Stomach (tissue), 9 donors: ENCODE data around the gene RASGRP3. TPM values are rescaled to one million over a fixed set of nuclear protein-coding genes. Genes with fewer than 3 reads are reported as not detected.
"Not testable (repeated sequence)": the region's sequence is repeated elsewhere in the genome, so short reads cannot be mapped to it uniquely, and the experiment has no call there.

Experiments used
- DNase-seq, 2 donors: peaks; one replicate each; pipeline versions ENCODE4 v3.0.0 to v3.0.0-alpha.2; 2013 to 2019
- H3K27ac ChIP-seq, 5 donors: fragments of 200-600 bp in 4 of 5; sonication (generic) in 4 of 5; one replicate each; pipeline ENCODE4 v1.5.1; 2013 to 2019; ENCODE audit warnings: mild to moderate bottlenecking in 1 of 5, moderate library complexity in 1 of 5
- H3K27me3 ChIP-seq, 3 donors: fragments of 200-600 bp; sonication (generic); one replicate each; pipeline ENCODE4 v1.5.1; 2017 to 2019; ENCODE audit warnings: mixed run types in 1 of 3
- H3K36me3 ChIP-seq, 4 donors: fragments of 200-600 bp; sonication (generic); 1 replicate in 3 of 4; 2 replicates in 1 of 4; pipeline ENCODE4 v1.5.1; 2016 to 2019
- H3K4me1 ChIP-seq, 4 donors: fragments of 200-600 bp; sonication (generic); one replicate each; pipeline ENCODE4 v1.5.1; 2016 to 2019
- H3K4me3 ChIP-seq, 4 donors: fragments of 200-600 bp; sonication (generic) in 3 of 4; one replicate each; pipeline ENCODE4 v1.5.1; 2016 to 2019; ENCODE audit warnings: mild to moderate bottlenecking in 1 of 4
- H3K9me3 ChIP-seq, 4 donors: fragments of 200-600 bp; sonication (generic); one replicate each; pipeline ENCODE4 v1.5.1; 2016 to 2019
- CTCF ChIP-seq, 7 experiments: fragments of 450-650 bp in 4 of 7; fragments of 200-600 bp in 3 of 7; sonication (generic) in 3 of 7; IDR thresholded peaks; one replicate each; pipeline ENCODE4 v1.5.1; 2016 to 2019; ENCODE audit warnings: antibody characterized with exemption in 7 of 7, control low read depth in 2 of 7, mild to moderate bottlenecking in 1 of 7
- EP300 ChIP-seq: sonication (generic); formaldehyde crosslinking; IDR thresholded peaks from one replicate; pipeline ENCODE4 v1.6.1; 2017; ENCODE audit warnings: antibody characterized with exemption
- POLR2A ChIP-seq, 4 donors: fragments of 450-650 bp; IDR thresholded peaks; one replicate each; pipeline ENCODE4 v1.6.1; 2016; ENCODE audit warnings: antibody characterized with exemption in 4 of 4, control low read depth in 2 of 4, mild to moderate bottlenecking in 1 of 4, moderate library complexity in 1 of 4
- POLR2AphosphoS5 ChIP-seq, 3 donors: sonication (generic); formaldehyde crosslinking; IDR thresholded peaks; one replicate each; pipeline ENCODE4 v1.6.1; 2016; ENCODE audit warnings: antibody characterized with exemption in 3 of 3
- WGBS, 5 donors: extraction: QIAGEN DNeasy Blood & Tissue Kit in 3 of 5; methylation state at CpG; one replicate each; pipeline versions ENCODE4 v1.1.5 to v1.1.7; 2013 to 2018; 5-methylcytosine and 5-hydroxymethylcytosine counted together
- intact Hi-C: fragments of 100-400 bp; cut with DNase I; formaldehyde crosslinking; loops from one replicate; pipeline ENCODE4 v1.15.1; 2023; ENCODE audit warnings: low total_unique reads
- polyA plus RNA-seq, 3 donors: library from polyadenylated mRNA; stranded (reverse); fragments of 200-250 nt; gene quantifications; one replicate each; pipeline ENCODE4 v1.2.3, GENCODE V29; 2013
- total RNA-seq, 5 donors: library from RNA; depleted of rRNA; stranded (reverse); fragments of >200 nt; gene quantifications; one replicate each; pipeline versions ENCODE4 v1.1.0 to v1.2.3, GENCODE V29; 2014 to 2016
- donor health status: healthy with polysubstance abuse.
- donor health status: Bipolar disorder and iron deficiency.
- donor health status: healthy.

The RASGRP3 gene
- total and polyA plus RNA-seq, 8 donors = 0.29 to 51.3 (median 10.1) TPM

GRCh38 chr2:33459745-33460144, 16.7 kb upstream of the RASGRP3 start:
- no peak for TF ChIP-seq EP300
- TF ChIP-seq POLR2AphosphoS5 (IDR thresholded peaks at IDR 0.05) = no peak
- TF ChIP-seq POLR2A (IDR thresholded peaks at IDR 0.05) = no peak
- no peak for TF ChIP-seq CTCF (IDR thresholded peaks at IDR 0.05)
- Histone ChIP-seq H3K4me1 (peaks cover 0 to 17% (median 7%) of the 10 kb centered on the region in 4 donors), H3K27ac (no peak overlapping the region), H3K9me3 (no peaks in the 10 kb centered on the region), H3K36me3 (no peaks in the 10 kb centered on the region), H3K27me3 (no peaks in the 10 kb centered on the region), H3K4me3 (no peak overlapping the region)
- intact Hi-C loops = no loop called here
- 83 to 97% (median 90%) methylated on average over 2 of the region's 2 CpGs for WGBS, 5 donors
- DNase-seq = no peak

- H3K4me1 ChIP-seq = peaks cover 0 to 14% (median 5%) of the 10 kb centered on the region in 4 donors
- H3K9me3 ChIP-seq, intact Hi-C loops, H3K36me3 ChIP-seq, H3K27ac ChIP-seq, H3K27me3 ChIP-seq, H3K4me3 ChIP-seq, DNase-seq: not testable (repeated sequence)
- WGBS, 5 donors = 64 to 78% (median 70%) methylated on average over 8 of the region's 8 CpGs
These were observed 13.9 kb upstream of the RASGRP3 start for GRCh38 chr2:33462512-33462911.

- TF ChIP-seq EP300 (no peak), POLR2A (IDR thresholded peaks at IDR 0.05) (no peak), CTCF (IDR thresholded peaks at IDR 0.05) (no peak), POLR2AphosphoS5 (IDR thresholded peaks at IDR 0.05) (no peak)
- no peaks in the 10 kb centered on the region for H3K4me1 ChIP-seq
- no peaks in the 10 kb centered on the region for H3K27me3 ChIP-seq
- WGBS, 5 donors = 81 to 91% (median 88%) methylated on average over 3 of the region's 3 CpGs
- H3K9me3 ChIP-seq = no peaks in the 10 kb centered on the region
- no peak for DNase-seq
- no peak overlapping the region for H3K27ac ChIP-seq
- H3K36me3 ChIP-seq = no peaks in the 10 kb centered on the region
- no peak overlapping the region for H3K4me3 ChIP-seq
- intact Hi-C loops = no loop called here
These were observed 9.0 kb upstream of the RASGRP3 start for GRCh38 chr2:33467413-33467812.

GRCh38 chr2:33469238-33469637, 7.2 kb upstream of the RASGRP3 start:
- Histone ChIP-seq H3K27ac (no peak overlapping the region), H3K9me3 (no peaks in the 10 kb centered on the region), H3K4me3 (no peak overlapping the region), H3K4me1 (no peaks in the 10 kb centered on the region), H3K27me3 (no peaks in the 10 kb centered on the region), H3K36me3 (no peaks in the 10 kb centered on the region)
- DNase-seq = no peak
- no peak for TF ChIP-seq POLR2A (IDR thresholded peaks at IDR 0.05)
- TF ChIP-seq EP300 = no peak
- no peak for TF ChIP-seq CTCF (IDR thresholded peaks at IDR 0.05)
- TF ChIP-seq POLR2AphosphoS5 (IDR thresholded peaks at IDR 0.05) = no peak
- WGBS, 5 donors = 87 to 89% (median 88%) methylated on average over 5 of the region's 5 CpGs
- intact Hi-C loops = no loop called here

GRCh38 chr2:33475224-33476130, 972 bp upstream of the RASGRP3 start:
- WGBS, 5 donors = 9 to 11% (median 10%) methylated on average over 15 of the region's 15 CpGs
- intact Hi-C loops = no loop called here
- DNase-seq = peak; percentile 78 to 96
- peak overlapping the region; percentile 52 to 69 (median 64) for H3K4me3 ChIP-seq
- TF ChIP-seq CTCF (IDR thresholded peaks at IDR 0.05) (peak in 5 of 7 experiments; percentile 65 to 80 (median 75)), POLR2AphosphoS5 (IDR thresholded peaks at IDR 0.05) (peak; percentile 54 to 79 (median 56)), EP300 (no peak), POLR2A (IDR thresholded peaks at IDR 0.05) (no peak)
- no peaks in the 10 kb centered on the region for H3K36me3 ChIP-seq
- H3K27me3 ChIP-seq = no peaks in the 10 kb centered on the region
- H3K9me3 ChIP-seq = no peaks in the 10 kb centered on the region
- H3K27ac ChIP-seq = peak overlapping the region; percentile 83 to 90 (median 88)
- peaks cover 9 to 39% (median 15%) of the 10 kb centered on the region in 4 donors for H3K4me1 ChIP-seq
